GM21619 (cell line): ENCODE data around the gene ANGEL2.
A peak's percentile ranks its signal among the peaks of the same experiment; 100 is the strongest.
"Not testable (repeated sequence)": the region's sequence is repeated elsewhere in the genome, so short reads cannot be mapped to it uniquely, and the experiment has no call there.

Experiments
- ATAC-seq: cut with Tn5 transposase; IDR thresholded peaks from one replicate; pipeline ENCODE4 v1.9.1; 2021; ENCODE audit not compliant: unreplicated experiment

Gene ANGEL2

GRCh38 chr1:213015099-213016050 is at the start of gene ANGEL2:
Gene ANGEL2 (minus strand): TSS chr1:213015867. CDS start chr1:213015671, 196 bp downstream.
- peak; percentile 95 for ATAC-seq

- ATAC-seq, result no peak
Measured at GRCh38 chr1:213061263-213061662, 45.6 kb upstream of the ANGEL2 start.

DNA sequence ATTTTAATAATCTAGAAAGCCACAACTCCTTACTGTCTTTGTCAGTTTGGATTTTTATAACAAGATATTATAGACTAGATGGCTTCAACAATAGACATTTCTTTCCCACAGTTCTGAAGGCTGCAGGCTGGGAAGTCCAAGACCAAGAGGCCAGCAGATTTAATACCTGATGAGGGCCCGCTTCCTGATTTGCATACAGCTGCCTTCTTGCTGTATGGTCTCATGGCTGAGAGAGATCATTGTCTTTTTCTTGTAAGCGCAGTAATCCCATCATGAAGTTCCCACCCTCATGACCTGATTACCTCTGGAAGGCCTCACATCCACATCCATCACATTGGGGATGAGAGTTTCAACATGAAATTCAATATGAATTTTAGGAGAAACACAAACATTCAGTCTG is 45.2 kb upstream of the ANGEL2 start:
- ATAC-seq, result no peak

DNA sequence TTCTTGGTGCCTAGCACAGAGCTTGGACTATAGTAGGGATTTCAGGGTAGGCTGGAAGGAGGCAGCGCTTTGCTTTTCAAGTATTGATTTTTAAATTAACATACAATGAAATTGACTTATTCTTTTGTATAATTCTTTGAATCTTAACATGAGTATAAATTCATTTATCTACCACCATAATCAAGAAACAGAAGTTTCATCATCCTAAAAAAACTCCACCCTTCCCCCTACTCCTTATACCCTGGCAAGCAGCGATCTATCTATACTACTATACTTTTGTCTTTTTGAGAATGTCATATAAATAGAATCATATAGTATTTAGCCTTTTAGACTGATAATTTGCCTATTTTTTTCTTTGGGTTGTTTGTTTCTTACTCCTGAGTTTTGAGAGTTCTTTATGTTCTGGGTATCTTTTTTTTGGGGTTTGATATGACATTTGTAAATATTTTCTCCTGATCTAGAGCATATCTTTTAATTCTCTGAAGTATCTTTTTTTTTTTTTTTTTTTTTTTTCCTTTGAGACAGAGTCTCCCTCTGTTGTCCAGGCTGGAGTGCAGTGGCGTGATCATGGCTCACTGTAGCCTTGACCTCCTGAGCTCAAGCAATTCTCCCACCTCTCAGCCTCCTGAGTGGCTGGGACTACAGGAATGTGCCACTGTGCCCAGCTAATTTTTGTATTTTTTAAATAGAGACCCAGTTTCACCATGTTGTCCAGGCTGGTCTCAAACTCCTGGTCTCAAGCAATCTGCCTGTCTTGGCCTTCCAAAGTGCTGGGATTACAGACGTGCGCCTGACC is 41.8 kb upstream of the ANGEL2 start:
- no peak for ATAC-seq

GRCh38 chr1:213055767-213056166 is 40.1 kb upstream of the ANGEL2 start:
- no peak for ATAC-seq

DNA sequence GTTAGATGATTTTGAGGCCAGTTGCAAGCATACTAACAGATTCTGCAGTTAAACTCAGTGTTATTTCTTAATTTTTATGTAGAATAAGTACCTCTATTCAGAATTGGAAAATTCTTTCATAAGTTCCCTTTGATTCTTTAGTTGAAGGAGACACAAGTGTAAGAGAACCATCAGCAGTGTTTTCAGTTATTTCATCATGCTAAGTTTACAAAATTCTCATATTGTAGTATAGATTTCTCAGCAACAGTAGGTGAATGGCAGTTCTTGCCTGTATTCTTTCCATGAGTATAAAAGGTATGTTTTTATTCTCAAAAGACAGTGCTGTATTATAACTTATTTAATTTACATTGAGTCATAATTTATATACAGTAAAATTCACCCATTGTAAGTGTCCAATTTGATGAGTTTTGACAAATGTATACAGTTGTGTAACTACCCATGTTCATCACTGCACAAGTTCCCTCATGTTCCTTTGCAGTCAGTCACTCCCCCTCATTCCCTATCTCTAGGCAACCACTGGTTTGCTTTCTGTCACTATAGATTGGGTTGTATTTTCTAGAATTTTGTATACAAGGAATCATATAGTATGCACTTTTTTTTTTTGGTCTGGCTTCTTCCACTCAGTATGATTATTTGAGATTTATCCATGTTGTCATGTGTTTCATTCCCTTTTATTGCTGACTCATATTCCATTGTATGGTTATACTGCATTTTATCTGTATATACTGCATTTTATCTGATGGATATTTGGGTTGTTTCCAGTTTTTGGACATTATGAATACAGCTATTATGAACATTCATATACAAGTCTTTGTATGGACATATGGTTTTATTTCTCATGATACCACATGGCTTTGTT is 39.3 kb upstream of the ANGEL2 start:
- no peak for ATAC-seq

GRCh38 chr1:213054142-213054541 is 38.5 kb upstream of the ANGEL2 start:
- ATAC-seq, result no peak

DNA sequence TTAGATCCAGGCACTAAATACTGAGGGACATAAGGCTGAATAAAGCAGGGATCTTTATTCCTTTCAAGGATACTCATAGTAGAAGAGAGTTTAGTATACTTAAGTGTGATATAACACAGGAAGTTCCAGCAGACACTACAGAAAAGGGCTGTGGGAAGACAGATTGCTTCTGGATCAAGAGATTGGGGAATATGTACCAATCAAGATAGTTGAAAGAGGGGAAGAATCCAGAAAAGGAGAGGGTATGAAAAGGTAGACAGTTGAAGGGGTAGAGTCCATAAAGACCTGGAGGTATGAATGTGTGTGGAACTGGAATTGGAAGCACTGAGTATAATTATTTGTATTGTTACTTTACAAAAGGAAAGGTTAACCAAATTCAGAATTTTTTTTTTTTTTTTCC is 37.8 kb upstream of the ANGEL2 start:
- no peak for ATAC-seq

GRCh38 chr1:213051881-213052202 is 36.2 kb upstream of the ANGEL2 start:
- ATAC-seq, result no peak

DNA sequence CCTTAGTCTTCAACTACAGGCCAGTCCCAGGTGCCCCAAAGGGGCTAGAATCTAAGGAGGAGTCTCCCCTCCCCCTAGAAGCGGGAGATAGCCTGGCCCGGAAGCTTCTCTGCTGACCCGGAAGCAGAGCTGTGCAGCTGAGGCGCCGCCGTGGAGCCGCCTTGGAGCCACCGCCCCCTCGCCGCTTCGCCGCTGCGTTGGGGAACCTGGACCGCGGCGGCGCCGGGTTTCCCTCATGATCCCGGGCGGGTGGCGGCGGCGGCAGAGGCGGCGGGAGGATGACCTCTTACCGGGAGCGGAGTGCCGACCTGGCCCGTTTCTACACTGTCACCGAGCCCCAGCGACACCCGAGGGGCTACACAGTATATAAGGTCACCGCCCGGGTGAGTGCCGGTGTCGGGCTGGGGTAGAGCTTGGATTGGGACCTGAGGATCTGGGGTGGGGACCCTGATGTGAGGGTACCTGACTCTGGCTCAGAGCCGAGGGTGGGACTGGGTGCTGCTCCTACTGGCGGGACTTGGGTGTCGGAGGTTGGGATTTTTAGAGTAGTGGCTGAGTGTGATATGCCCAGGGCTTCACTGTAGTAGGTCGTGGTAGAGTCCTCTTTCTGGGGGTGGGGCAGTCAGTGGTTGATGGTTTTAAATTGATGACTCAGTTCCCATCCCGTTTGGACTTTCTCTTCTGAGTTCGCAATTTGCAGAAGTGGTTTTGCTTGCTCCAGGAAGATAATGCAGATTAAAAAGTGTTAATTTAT is 35.6 kb upstream of the ANGEL2 start, which contains the start of gene RPS6KC1:
RPS6KC1 (plus strand) TSS at position 115 of the 754 bp plus-strand sequence; CDS start at position 279, 164 bp downstream.
- peak; percentile 98 for ATAC-seq

DNA sequence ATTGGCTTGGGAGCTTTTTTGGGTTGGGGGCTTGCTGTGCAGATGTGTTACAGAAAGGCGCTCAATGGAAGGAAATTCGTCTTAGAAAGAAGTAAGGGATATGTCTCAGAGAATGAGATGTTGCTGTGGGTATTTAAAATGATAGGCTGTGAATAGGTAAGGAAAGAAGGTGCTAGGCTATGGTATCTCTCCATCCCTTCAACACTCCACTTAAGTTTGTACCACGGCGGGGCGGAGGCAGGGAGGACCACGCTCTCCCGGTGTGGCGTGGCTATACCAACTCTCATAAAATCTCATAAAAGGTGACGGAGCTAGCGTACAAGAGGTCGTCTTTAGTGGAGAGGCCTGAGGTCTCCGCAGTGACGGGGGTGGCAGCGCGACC is 35.1 kb upstream of the ANGEL2 start:
- peak; percentile 24 for ATAC-seq

DNA sequence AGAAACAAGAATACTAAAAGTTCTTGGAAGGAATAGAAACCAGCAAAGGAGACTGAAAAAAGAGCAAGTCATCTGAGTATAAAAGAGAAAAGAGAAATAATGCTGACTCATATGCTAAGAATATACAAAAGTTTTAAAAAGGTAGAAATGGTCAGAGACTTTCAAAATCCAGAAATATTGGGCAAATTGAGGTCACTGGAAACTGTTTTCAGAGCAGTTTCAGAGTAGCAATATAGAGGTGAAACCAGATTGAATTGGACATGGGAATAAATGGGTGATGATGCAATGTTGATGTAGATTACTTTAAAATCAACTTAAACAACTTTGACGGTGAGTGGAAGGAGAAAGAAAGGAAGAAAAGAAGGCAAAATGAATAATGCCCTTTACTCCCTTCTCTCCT is 33.6 kb upstream of the ANGEL2 start:
- ATAC-seq, result no peak

- not testable (repeated sequence) for ATAC-seq
Measured at GRCh38 chr1:213045321-213046226, 29.9 kb upstream of the ANGEL2 start.

DNA sequence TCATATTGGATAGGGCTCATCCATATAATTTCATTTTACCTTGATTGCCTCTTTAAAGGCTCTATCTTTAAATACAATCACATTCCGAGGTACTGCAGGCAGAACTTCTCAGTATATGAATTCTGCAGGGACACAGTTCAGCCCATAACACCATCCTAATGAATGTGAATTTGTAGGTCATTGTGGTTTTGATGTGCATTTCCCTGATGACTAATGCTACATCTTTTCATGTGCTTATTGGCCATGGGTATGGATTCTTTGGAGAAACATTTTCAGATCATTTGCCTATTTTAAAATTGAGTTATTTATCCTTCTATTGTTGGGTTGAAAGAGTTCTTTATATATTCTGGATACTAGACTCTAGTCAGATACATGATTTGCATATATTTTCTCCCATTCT is 25.8 kb upstream of the ANGEL2 start:
- ATAC-seq, result no peak

- ATAC-seq, result no peak
Measured at GRCh38 chr1:213035573-213035972, 19.9 kb upstream of the ANGEL2 start.

- no peak for ATAC-seq
Measured at GRCh38 chr1:213034713-213035112, 19.0 kb upstream of the ANGEL2 start.

GRCh38 chr1:213032651-213033050 is 17.0 kb upstream of the ANGEL2 start:
- no peak for ATAC-seq

DNA sequence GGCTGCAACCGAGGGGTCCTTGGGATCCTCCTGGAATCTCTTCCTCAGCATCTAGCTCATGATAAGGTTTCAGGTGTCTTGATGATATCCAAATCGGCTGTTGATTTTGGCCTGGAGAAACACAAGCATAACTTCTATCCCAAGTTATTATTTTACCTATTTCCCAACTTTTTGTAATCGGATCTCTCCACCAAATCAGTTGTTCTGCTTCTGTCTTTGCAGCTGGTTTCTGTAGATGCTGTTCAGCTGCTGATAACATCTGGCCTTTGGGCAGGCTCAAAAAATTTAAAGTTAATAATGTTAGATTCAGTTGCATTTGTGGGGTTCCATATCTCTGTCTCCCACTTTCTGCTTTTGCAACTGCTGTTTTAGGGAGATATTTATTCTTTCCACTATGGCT is 11.4 kb upstream of the ANGEL2 start:
- not testable (repeated sequence) for ATAC-seq

DNA sequence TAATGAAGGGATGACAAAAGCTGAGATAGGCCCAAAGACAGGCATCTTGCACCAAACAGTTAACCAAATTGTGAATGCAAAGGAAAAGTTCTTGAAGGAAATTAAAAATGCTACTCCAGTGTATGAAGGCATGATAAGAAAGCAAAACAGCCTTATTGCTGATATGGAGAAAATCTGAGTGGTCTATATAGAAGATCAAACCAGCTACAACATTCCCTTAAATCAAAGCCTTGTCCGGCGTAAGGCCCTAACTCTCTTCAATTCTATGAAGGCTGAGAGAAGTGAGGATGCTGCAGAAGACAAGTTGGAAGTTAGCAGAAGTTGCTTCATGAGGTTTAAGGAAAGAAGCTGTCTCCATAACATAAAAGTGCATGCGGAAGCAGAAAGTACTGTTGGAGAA is 4.3 kb upstream of the ANGEL2 start:
- no peak for ATAC-seq
